ENCODE results near the gene UBXN1.
A peak's percentile ranks its signal among the peaks of the same experiment; 100 is the strongest.

Gene UBXN1

GRCh38 chr11:62678770-62679696, at the start of gene UBXN1:
Gene UBXN1 (minus strand): TSS chr11:62679073. CDS start chr11:62678923, 150 bp downstream.
- FAIRE-seq (no peak), DNase-seq (ENCODE audit: insufficient read length, low spot score) (peak; percentile 80)
- TF ChIP-seq POLR2A (IDR thresholded peaks at IDR 0.05; ENCODE audit: low read depth, low read length) = peak; percentile 57

- DNase-seq (ENCODE audit: insufficient read length, low spot score) (peak; percentile 64), FAIRE-seq (no peak)
- TF ChIP-seq POLR2A (IDR thresholded peaks at IDR 0.05; ENCODE audit: low read depth, low read length) = peak; percentile 28; the same call in 1 of the 2 replicates
Observed at GRCh38 chr11:62728171-62728988, 49.5 kb upstream of the UBXN1 start, which contains the start of gene TTC9C. Gene TTC9C (plus strand): TSS chr11:62728486. CDS start chr11:62728849, 363 bp downstream.

- no peak for TF ChIP-seq POLR2A (IDR thresholded peaks at IDR 0.05; ENCODE audit: low read depth, low read length)
- DNase-seq (ENCODE audit: insufficient read length, low spot score) (peak; percentile 63), FAIRE-seq (no peak)
Observed at GRCh38 chr11:62727872-62728170, 48.9 kb upstream of the UBXN1 start.

- FAIRE-seq = no peak
- TF ChIP-seq POLR2A (IDR thresholded peaks at IDR 0.05; ENCODE audit: low read depth, low read length) = peak; percentile 73
- DNase-seq (ENCODE audit: insufficient read length, low spot score) = peak; percentile 96
Observed at GRCh38 chr11:62727165-62727871, 48.4 kb upstream of the UBXN1 start, which contains the start of gene HNRNPUL2. Gene HNRNPUL2 (minus strand): TSS chr11:62727457. CDS start chr11:62727156, 301 bp downstream.

GRCh38 chr11:62726915-62727164, 48.0 kb upstream of the UBXN1 start:
- no peak for TF ChIP-seq POLR2A (IDR thresholded peaks at IDR 0.05; ENCODE audit: low read depth, low read length)
- no peak for FAIRE-seq
- DNase-seq (ENCODE audit: insufficient read length, low spot score) = no peak

GRCh38 chr11:62726156-62726914, 47.5 kb upstream of the UBXN1 start:
- FAIRE-seq = no peak
- no peak for DNase-seq (ENCODE audit: insufficient read length, low spot score)

GRCh38 chr11:62725646-62726045, 46.8 kb upstream of the UBXN1 start:
- DNase-seq (ENCODE audit: insufficient read length, low spot score) (no peak), FAIRE-seq (no peak)
- TF ChIP-seq POLR2A (IDR thresholded peaks at IDR 0.05; ENCODE audit: low read depth, low read length) = no peak

More at GRCh38 chr11:62726156-62726914, 47.5 kb upstream of the UBXN1 start:
- no peak for TF ChIP-seq POLR2A (IDR thresholded peaks at IDR 0.05; ENCODE audit: low read depth, low read length)

- no peak for TF ChIP-seq POLR2A (IDR thresholded peaks at IDR 0.05; ENCODE audit: low read depth, low read length)
- FAIRE-seq = no peak
- DNase-seq (ENCODE audit: insufficient read length, low spot score) = no peak
Observed at GRCh38 chr11:62724171-62724570, 45.3 kb upstream of the UBXN1 start.

- DNase-seq (ENCODE audit: insufficient read length, low spot score) = no peak
- FAIRE-seq = no peak
- no peak for TF ChIP-seq POLR2A (IDR thresholded peaks at IDR 0.05; ENCODE audit: low read depth, low read length)
Observed at GRCh38 chr11:62721994-62722393, 43.1 kb upstream of the UBXN1 start.

GRCh38 chr11:62719302-62719978, 40.6 kb upstream of the UBXN1 start:
- no peak for TF ChIP-seq POLR2A (IDR thresholded peaks at IDR 0.05; ENCODE audit: low read depth, low read length)
- DNase-seq (ENCODE audit: insufficient read length, low spot score) (no peak), FAIRE-seq (no peak)

GRCh38 chr11:62716816-62717215, 37.9 kb upstream of the UBXN1 start:
- TF ChIP-seq POLR2A (IDR thresholded peaks at IDR 0.05; ENCODE audit: low read depth, low read length) = no peak
- no peak for DNase-seq (ENCODE audit: insufficient read length, low spot score)
- no peak for FAIRE-seq

- no peak for DNase-seq (ENCODE audit: insufficient read length, low spot score)
- no peak for FAIRE-seq
- no peak for TF ChIP-seq POLR2A (IDR thresholded peaks at IDR 0.05; ENCODE audit: low read depth, low read length)
Observed at GRCh38 chr11:62716206-62716605, 37.3 kb upstream of the UBXN1 start.
